SK-N-SH treated with all-trans-retinoic acid at 6 μM for 48 hours (cell line): Measurements from ENCODE around the gene IL1R2.

Experiments
- ATAC-seq: fragments of 200-7000 bp; cut with Tn5 transposase; 3 replicates; pipeline ENCODE4 v1.9.1; 2020; ENCODE audit warnings: mild to moderate bottlenecking, moderate library complexity
- ARNTL ChIP-seq: fragments of 450-650 bp; formaldehyde crosslinking; IDR thresholded peaks from 2 replicates; pipeline ENCODE4 v1.5.0; 2020; ENCODE audit warnings: low read depth, mild to moderate bottlenecking, moderate library complexity, borderline replicate concordance
- BACH2 ChIP-seq: fragments of 250-450 bp; sonication (Bioruptor Pico); IDR thresholded peaks from 2 replicates; pipeline ENCODE4 v1.9.0; 2021; ENCODE audit warnings: mild to moderate bottlenecking, borderline replicate concordance
- CSDC2 ChIP-seq: fragments of 250-450 bp; sonication (Bioruptor Pico); IDR thresholded peaks from 2 replicates; pipeline ENCODE4 v1.5.0; 2020; ENCODE audit warnings: mild to moderate bottlenecking, moderate library complexity
- CSRNP3 ChIP-seq: fragments of 250-450 bp; sonication (Bioruptor Pico); IDR thresholded peaks from 2 replicates; pipeline ENCODE4 v1.5.1; 2021; ENCODE audit warnings: mild to moderate bottlenecking, moderate library complexity
- ESRRG ChIP-seq: fragments of 250-450 bp; sonication (Bioruptor Pico); IDR thresholded peaks from 2 replicates; pipeline ENCODE4 v1.6.1; 2021; ENCODE audit warnings: mild to moderate bottlenecking
- GLIS3 ChIP-seq: fragments of 250-450 bp; sonication (Bioruptor Pico); IDR thresholded peaks from 2 replicates; pipeline ENCODE4 v1.5.0; 2020; ENCODE audit warnings: mild to moderate bottlenecking, moderate library complexity
- ISL1 ChIP-seq: fragments of 250-450 bp; sonication (Bioruptor Pico); IDR thresholded peaks from 2 replicates; pipeline ENCODE4 v2.1.2; 2022; ENCODE audit warnings: mild to moderate bottlenecking, moderate library complexity
- OSR1 ChIP-seq: fragments of 250-450 bp; sonication (Bioruptor Pico); IDR thresholded peaks from 2 replicates; pipeline ENCODE4 v1.8.0; 2022; ENCODE audit warnings: moderate library complexity, mild to moderate bottlenecking, inconsistent platforms
- PATZ1 ChIP-seq: fragments of 250-450 bp; sonication (Bioruptor Pico); IDR thresholded peaks from 2 replicates; pipeline ENCODE4 v1.8.0; 2020; ENCODE audit warnings: mild to moderate bottlenecking, moderate library complexity, borderline replicate concordance
- POU6F1 ChIP-seq: fragments of 250-450 bp; sonication (Bioruptor Pico); IDR thresholded peaks from 2 replicates; pipeline ENCODE4 v1.8.0; 2021; ENCODE audit warnings: low read depth, mild to moderate bottlenecking, moderate library complexity, borderline replicate concordance
- PPARA ChIP-seq: fragments of 250-450 bp; sonication (Bioruptor Pico); IDR thresholded peaks from 2 replicates; pipeline ENCODE4 v1.5.0; 2020; ENCODE audit warnings: mild to moderate bottlenecking, borderline replicate concordance
- RARB ChIP-seq: fragments of 250-450 bp; sonication (Bioruptor Pico); IDR thresholded peaks from 2 replicates; pipeline ENCODE4 v1.8.0; 2021; ENCODE audit warnings: mild to moderate bottlenecking, moderate library complexity
- TCF4 ChIP-seq: fragments of 250-450 bp; sonication (Bioruptor Pico); IDR thresholded peaks from 2 replicates; pipeline ENCODE4 v1.8.0; 2021; ENCODE audit warnings: mild to moderate bottlenecking, moderate library complexity, borderline replicate concordance
- TOX ChIP-seq: fragments of 250-450 bp; sonication (Bioruptor Pico); IDR thresholded peaks from 2 replicates; pipeline ENCODE4 v1.8.0; 2021; ENCODE audit warnings: mild to moderate bottlenecking, moderate library complexity, borderline replicate concordance
- TSHZ2 ChIP-seq: fragments of 250-450 bp; sonication (Bioruptor Pico); IDR thresholded peaks from 2 replicates; pipeline ENCODE4 v1.5.0; 2020; ENCODE audit warnings: mild to moderate bottlenecking, moderate library complexity
- ZC3H10 ChIP-seq: fragments of 250-450 bp; sonication (Bioruptor Pico); IDR thresholded peaks from 2 replicates; pipeline ENCODE4 v1.5.1; 2021; ENCODE audit warnings: mild to moderate bottlenecking, moderate library complexity
- ZFP3 ChIP-seq: fragments of 250-450 bp; sonication (Bioruptor Pico); IDR thresholded peaks from 2 replicates; pipeline ENCODE4 v1.5.0; 2020; ENCODE audit warnings: mild to moderate bottlenecking, moderate library complexity
- ZFP30 ChIP-seq: fragments of 450-650 bp; formaldehyde crosslinking; IDR thresholded peaks from 2 replicates; pipeline ENCODE4 v1.5.0; 2022; ENCODE audit warnings: mild to moderate bottlenecking, moderate library complexity
- ZNF565 ChIP-seq: fragments of 450-650 bp; formaldehyde crosslinking; conservative IDR thresholded peaks from 2 replicates; pipeline ENCODE4 v1.5.0; 2020; ENCODE audit warnings: low read depth, mild to moderate bottlenecking, moderate library complexity
- ZNF70 ChIP-seq: fragments of 450-650 bp; formaldehyde crosslinking; IDR thresholded peaks from 2 replicates; pipeline ENCODE4 v1.5.0; 2020; ENCODE audit warnings: mild to moderate bottlenecking, moderate library complexity
- ZNF8 ChIP-seq: fragments of 450-650 bp; formaldehyde crosslinking; IDR thresholded peaks from 2 replicates; pipeline ENCODE4 v1.5.0; 2020; ENCODE audit warnings: mild to moderate bottlenecking, moderate library complexity
- TF ChIP-seq, protein P1 (sequence below): fragments of 250-450 bp; sonication (Bioruptor Pico); IDR thresholded peaks from 2 replicates; pipeline ENCODE4 v1.5.1; 2020; ENCODE audit warnings: low read depth, mild to moderate bottlenecking, moderate library complexity

IL1R2 gene

GRCh38 chr2:102008490-102008889, 16.7 kb downstream of the IL1R2 start:
- TF ChIP-seq, protein P1, sequence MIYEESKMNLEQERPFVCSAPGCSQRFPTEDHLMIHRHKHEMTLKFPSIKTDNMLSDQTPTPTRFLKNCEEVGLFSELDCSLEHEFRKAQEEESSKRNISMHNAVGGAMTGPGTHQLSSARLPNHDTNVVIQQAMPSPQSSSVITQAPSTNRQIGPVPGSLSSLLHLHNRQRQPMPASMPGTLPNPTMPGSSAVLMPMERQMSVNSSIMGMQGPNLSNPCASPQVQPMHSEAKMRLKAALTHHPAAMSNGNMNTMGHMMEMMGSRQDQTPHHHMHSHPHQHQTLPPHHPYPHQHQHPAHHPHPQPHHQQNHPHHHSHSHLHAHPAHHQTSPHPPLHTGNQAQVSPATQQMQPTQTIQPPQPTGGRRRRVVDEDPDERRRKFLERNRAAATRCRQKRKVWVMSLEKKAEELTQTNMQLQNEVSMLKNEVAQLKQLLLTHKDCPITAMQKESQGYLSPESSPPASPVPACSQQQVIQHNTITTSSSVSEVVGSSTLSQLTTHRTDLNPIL (CRISPR knock-in tag) = no peak
- no peak for TF ChIP-seq TOX (CRISPR knock-in tag)
- TF ChIP-seq ARNTL (CRISPR knock-in tag) = no peak
- no peak for TF ChIP-seq OSR1 (CRISPR knock-in tag)
- no peak for TF ChIP-seq TCF4 (CRISPR knock-in tag)
- TF ChIP-seq PATZ1 (CRISPR knock-in tag) = no peak
- no peak for TF ChIP-seq ZC3H10 (CRISPR knock-in tag)
- no peak for TF ChIP-seq CSDC2
- TF ChIP-seq POU6F1 (CRISPR knock-in tag) = no peak
- no peak for TF ChIP-seq PPARA (CRISPR knock-in tag)
- no peak for TF ChIP-seq ZFP30
- no peak for TF ChIP-seq BACH2 (CRISPR knock-in tag)
- TF ChIP-seq ZFP3 = no peak
- TF ChIP-seq ZNF565 = no peak
- TF ChIP-seq CSRNP3 (CRISPR knock-in tag) = no peak
- no peak for TF ChIP-seq ZNF8
- no peak for TF ChIP-seq ZNF70 (CRISPR knock-in tag)
- no peak for TF ChIP-seq RARB (CRISPR knock-in tag)
- TF ChIP-seq, all 23 proteins: peak for 0
- ATAC-seq = no peak

- TF ChIP-seq CSDC2 (no peak), BACH2 (CRISPR knock-in tag) (no peak), OSR1 (CRISPR knock-in tag) (no peak), ESRRG (CRISPR knock-in tag) (no peak), ZNF565 (no peak), TOX (CRISPR knock-in tag) (no peak), GLIS3 (CRISPR knock-in tag) (no peak), TCF4 (CRISPR knock-in tag) (no peak), POU6F1 (CRISPR knock-in tag) (no peak), ISL1 (no peak)
- no peak for ATAC-seq
These were observed 17.8 kb downstream of the IL1R2 start for GRCh38 chr2:102009557-102009956.

- TF ChIP-seq BACH2 (CRISPR knock-in tag) = no peak
- no peak for TF ChIP-seq ZFP30
- no peak for TF ChIP-seq ARNTL (CRISPR knock-in tag)
- TF ChIP-seq ZNF8 = no peak
- no peak for TF ChIP-seq GLIS3 (CRISPR knock-in tag)
- TF ChIP-seq ZNF565 = no peak
- no peak for TF ChIP-seq TSHZ2 (CRISPR knock-in tag)
- no peak for TF ChIP-seq TCF4 (CRISPR knock-in tag)
- no peak for TF ChIP-seq TOX (CRISPR knock-in tag)
- no peak for TF ChIP-seq ISL1
- TF ChIP-seq OSR1 (CRISPR knock-in tag) = no peak
- no peak for TF ChIP-seq PATZ1 (CRISPR knock-in tag)
- TF ChIP-seq, protein P1 (CRISPR knock-in tag) = no peak
- TF ChIP-seq ZFP3 = no peak
- no peak for ATAC-seq
These were observed 19.1 kb downstream of the IL1R2 start for GRCh38 chr2:102010902-102011301.
